Caco-2 (cell line): ENCODE results near the gene HOXC9. TPM values are rescaled to one million over a fixed set of nuclear protein-coding genes. Genes with fewer than 3 reads are reported as not detected.
A peak's percentile ranks its signal among the peaks of the same experiment; 100 is the strongest.

Experiments used
- BruUV-seq: library from RNA; stranded (reverse); fragments of 400-500 nt; replicated peaks from 2 replicates; lab custom pipeline; 2021; lab: Mats Ljungman, UMichigan
- CTCF ChIA-PET: fragments of 300-600 bp; sonication (Branson Sonifier 250); formaldehyde crosslinking; loops from one replicate; lab custom pipeline; 2022; ENCODE audit warnings: antibody characterized with exemption; lab: Charles Lee
- POLR2A ChIA-PET: fragments of 300-600 bp; sonication (Branson Sonifier 250); formaldehyde crosslinking; loops from one replicate; lab custom pipeline; 2022; ENCODE audit warnings: antibody characterized with exemption; lab: Charles Lee
- DNase-seq, 2 experiments: peaks; one replicate each; pipeline versions ENCODE4 v3.0.0 to v3.0.0-alpha.2; 2020 to 2022
- H3K27me3 ChIP-seq: replicated peaks from 2 replicates; pipeline ENCODE4 v1.6.0; 2011; ENCODE audit warnings: low read length; ENCODE audit not compliant: control insufficient read depth, insufficient read depth
- H3K36me3 ChIP-seq: 2 replicates; pipeline ENCODE4 v1.5.1; 2011; ENCODE audit warnings: low read length; ENCODE audit not compliant: control insufficient read depth, insufficient read depth
- H3K4me1 ChIP-seq: fragments of 250-450 bp; sonication (Bioruptor Pico); 2 replicates; pipeline ENCODE4 v1.5.1; 2020; ENCODE audit warnings: mild to moderate bottlenecking
- H3K4me3 ChIP-seq: 2 replicates; pipeline ENCODE4 v1.5.1; 2011; ENCODE audit warnings: low read depth, mild to moderate bottlenecking, control low read depth, low read length
- H3K9me3 ChIP-seq: fragments of 250-450 bp; sonication (Bioruptor Pico); 2 replicates; pipeline ENCODE4 v1.5.1; 2020; ENCODE audit warnings: mild to moderate bottlenecking, moderate library complexity
- H3K27ac Mint-ChIP-seq: one replicate; pipeline ENCODE4 v1.8.0; 2022; ENCODE audit warnings: mixed read lengths; ENCODE audit not compliant: unreplicated experiment
- H3K27me3 Mint-ChIP-seq: one replicate; pipeline ENCODE4 v1.8.0; 2022; ENCODE audit warnings: mixed read lengths; ENCODE audit not compliant: insufficient read depth, unreplicated experiment
- H3K36me3 Mint-ChIP-seq: one replicate; pipeline ENCODE4 v1.8.0; 2022; ENCODE audit warnings: mild to moderate bottlenecking, mixed read lengths; ENCODE audit not compliant: insufficient read depth, unreplicated experiment
- H3K4me1 Mint-ChIP-seq: one replicate; pipeline ENCODE4 v1.8.0; 2022; ENCODE audit warnings: low read depth, mixed read lengths; ENCODE audit not compliant: unreplicated experiment
- H3K4me3 Mint-ChIP-seq: one replicate; pipeline ENCODE4 v1.8.0; 2022; ENCODE audit warnings: mild to moderate bottlenecking, moderate library complexity, mixed read lengths; ENCODE audit not compliant: unreplicated experiment
- H3K9me3 Mint-ChIP-seq: one replicate; pipeline ENCODE4 v1.8.0; 2022; ENCODE audit warnings: mixed read lengths; ENCODE audit not compliant: unreplicated experiment
- intact Hi-C: fragments of 100-400 bp; cut with micrococcal nuclease; formaldehyde crosslinking; loops from one replicate; pipeline ENCODE4 v1.10.0; 2022; ENCODE audit not compliant: unreplicated experiment
- total RNA-seq: library from RNA; stranded (reverse); gene quantifications from 2 replicates; pipeline ENCODE4 v1.2.3, GENCODE V29; 2022
- TF ChIP-seq, protein P1 (sequence below), 2 experiments: fragments of 200-600 bp in 1 of 2; IDR thresholded peaks; 1 replicate in 1 of 2; 2 replicates in 1 of 2; pipeline versions ENCODE4 v1.5.1 to v1.8.0; 2011 to 2022; ENCODE audit warnings: antibody characterized with exemption in 1 of 2, control low read depth in 1 of 2, inconsistent platforms in 1 of 2, low read depth in 1 of 2, low read length in 1 of 2, mild to moderate bottlenecking in 1 of 2, moderate library complexity in 1 of 2; ENCODE audit not compliant: insufficient read depth in 1 of 2, severe bottlenecking in 1 of 2, unreplicated experiment in 1 of 2

Gene HOXC9
- total RNA-seq, 1 experiment from 2014 or later = 2.9 TPM

DNA sequence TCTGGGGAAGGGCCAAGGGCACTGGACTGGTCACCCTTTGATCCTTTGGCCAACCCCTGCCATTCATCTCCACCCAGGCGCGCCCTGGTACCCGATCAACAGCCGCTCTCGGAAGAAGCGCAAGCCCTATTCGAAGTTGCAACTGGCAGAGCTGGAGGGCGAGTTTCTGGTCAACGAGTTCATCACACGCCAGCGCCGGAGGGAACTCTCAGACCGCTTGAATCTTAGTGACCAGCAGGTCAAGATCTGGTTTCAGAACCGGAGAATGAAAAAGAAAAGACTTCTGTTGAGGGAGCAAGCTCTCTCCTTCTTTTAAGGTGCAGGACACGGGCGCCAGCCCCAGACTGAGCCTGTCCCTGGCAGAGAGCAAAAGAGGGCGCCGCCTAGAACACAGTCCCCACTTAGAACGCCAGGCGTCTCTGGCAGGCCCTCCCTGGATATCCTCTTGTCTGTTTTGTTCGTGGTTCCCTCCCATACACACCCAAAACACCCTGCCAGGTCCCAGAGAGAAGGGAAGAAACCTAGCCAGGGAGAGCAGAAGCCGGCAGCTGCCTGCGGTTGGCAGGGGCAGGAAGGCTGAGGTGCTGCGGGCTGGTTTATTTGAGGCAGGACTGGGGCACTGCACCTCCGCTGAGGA lies 43.6 kb upstream of the HOXC9 start:
- Histone ChIP-seq H3K36me3 (no peaks in the 10 kb centered on the region), H3K9me3 (no peaks in the 10 kb centered on the region), H3K4me3 (no peak overlapping the region), H3K4me1 (peaks cover 24% of the 10 kb centered on the region), H3K27me3 (no peaks in the 10 kb centered on the region)
- CTCF ChIA-PET = no interaction called here
- no peak for DNase-seq
- no TSS peak for BruUV-seq
- TF ChIP-seq, protein P1, sequence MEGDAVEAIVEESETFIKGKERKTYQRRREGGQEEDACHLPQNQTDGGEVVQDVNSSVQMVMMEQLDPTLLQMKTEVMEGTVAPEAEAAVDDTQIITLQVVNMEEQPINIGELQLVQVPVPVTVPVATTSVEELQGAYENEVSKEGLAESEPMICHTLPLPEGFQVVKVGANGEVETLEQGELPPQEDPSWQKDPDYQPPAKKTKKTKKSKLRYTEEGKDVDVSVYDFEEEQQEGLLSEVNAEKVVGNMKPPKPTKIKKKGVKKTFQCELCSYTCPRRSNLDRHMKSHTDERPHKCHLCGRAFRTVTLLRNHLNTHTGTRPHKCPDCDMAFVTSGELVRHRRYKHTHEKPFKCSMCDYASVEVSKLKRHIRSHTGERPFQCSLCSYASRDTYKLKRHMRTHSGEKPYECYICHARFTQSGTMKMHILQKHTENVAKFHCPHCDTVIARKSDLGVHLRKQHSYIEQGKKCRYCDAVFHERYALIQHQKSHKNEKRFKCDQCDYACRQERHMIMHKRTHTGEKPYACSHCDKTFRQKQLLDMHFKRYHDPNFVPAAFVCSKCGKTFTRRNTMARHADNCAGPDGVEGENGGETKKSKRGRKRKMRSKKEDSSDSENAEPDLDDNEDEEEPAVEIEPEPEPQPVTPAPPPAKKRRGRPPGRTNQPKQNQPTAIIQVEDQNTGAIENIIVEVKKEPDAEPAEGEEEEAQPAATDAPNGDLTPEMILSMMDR (IDR thresholded peaks at IDR 0.05; ENCODE audit: insufficient read depth in 1 of 2, low read depth in 1 of 2, low read length in 1 of 2, severe bottlenecking in 1 of 2, unreplicated experiment in 1 of 2) = no peak
- no peaks in the 10 kb centered on the region for H3K27me3 Mint-ChIP-seq
- H3K4me1 Mint-ChIP-seq = peaks cover 14% of the 10 kb centered on the region
- no peaks in the 10 kb centered on the region for H3K9me3 Mint-ChIP-seq
- peaks cover 9% of the 10 kb centered on the region for H3K36me3 Mint-ChIP-seq
- no peak overlapping the region for H3K27ac Mint-ChIP-seq
- peak overlapping the region; percentile 71 for H3K4me3 Mint-ChIP-seq
- POLR2A ChIA-PET = no interaction called here
- intact Hi-C loops = no loop called here

DNA sequence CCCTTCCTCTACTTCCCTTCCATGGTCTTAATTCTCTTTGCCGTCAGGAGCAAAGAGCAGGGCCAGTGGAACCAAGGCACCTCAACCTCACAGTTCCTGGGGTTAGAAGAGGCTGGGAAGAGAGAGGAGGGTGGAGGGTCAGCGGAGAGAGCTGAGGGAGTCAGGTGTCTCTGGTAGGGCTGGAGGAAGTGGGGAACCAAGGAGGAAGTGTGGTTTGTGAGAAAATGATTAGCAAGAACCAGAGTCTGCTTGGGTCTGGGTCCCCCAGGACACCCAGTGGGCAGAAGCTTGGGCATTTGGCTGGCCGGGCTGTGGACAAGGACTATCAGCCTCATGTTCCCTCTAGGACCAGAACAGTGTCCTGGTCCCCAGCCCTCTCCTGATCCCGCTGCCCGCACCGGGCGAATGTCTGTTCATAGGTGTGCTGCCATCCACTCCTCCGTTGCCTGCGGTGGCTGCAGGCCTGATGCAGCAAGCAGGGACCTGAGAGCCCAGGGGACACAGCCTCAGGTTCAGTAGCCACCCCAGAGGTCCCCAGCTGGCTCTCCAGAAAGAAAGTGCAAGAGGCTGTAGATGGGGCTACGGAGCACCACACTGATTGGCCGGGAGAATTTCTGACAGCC lies 42.9 kb upstream of the HOXC9 start:
- BruUV-seq = TSS peak; percentile 27
- no peak overlapping the region for H3K27ac Mint-ChIP-seq
- no peak overlapping the region for H3K4me3 Mint-ChIP-seq
- intact Hi-C loops = no loop called here
- TF ChIP-seq, protein P1 (IDR thresholded peaks at IDR 0.05; ENCODE audit: insufficient read depth in 1 of 2, low read depth in 1 of 2, low read length in 1 of 2, severe bottlenecking in 1 of 2, unreplicated experiment in 1 of 2) = no peak
- Histone ChIP-seq H3K36me3 (no peaks in the 10 kb centered on the region), H3K4me3 (no peak overlapping the region), H3K4me1 (peaks cover 24% of the 10 kb centered on the region), H3K9me3 (no peaks in the 10 kb centered on the region), H3K27me3 (no peaks in the 10 kb centered on the region)
- no peaks in the 10 kb centered on the region for H3K9me3 Mint-ChIP-seq
- H3K4me1 Mint-ChIP-seq = peaks cover 14% of the 10 kb centered on the region
- CTCF ChIA-PET = no interaction called here
- no peaks in the 10 kb centered on the region for H3K27me3 Mint-ChIP-seq
- DNase-seq = no peak
- POLR2A ChIA-PET = no interaction called here
- H3K36me3 Mint-ChIP-seq = peaks cover 9% of the 10 kb centered on the region

DNA sequence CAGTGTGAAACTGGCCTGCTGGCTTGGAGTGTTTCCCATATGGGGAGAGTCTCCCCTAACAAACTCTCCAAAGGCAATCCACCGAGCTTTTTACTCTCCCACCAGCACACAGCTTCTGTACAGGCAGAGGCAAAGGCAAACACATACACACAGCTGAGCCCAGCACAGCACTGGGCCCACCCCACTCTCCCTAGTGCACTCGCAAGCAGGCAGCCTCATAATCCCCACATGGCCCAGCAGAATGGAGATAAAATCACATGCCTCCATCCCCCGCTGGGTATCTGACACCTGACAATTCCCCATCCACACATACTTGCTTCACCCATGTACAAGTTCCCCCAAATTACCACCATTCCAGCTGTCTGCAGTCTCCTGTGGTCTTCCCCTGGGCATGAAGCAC lies 41.8 kb upstream of the HOXC9 start:
- peaks cover 24% of the 10 kb centered on the region for H3K4me1 ChIP-seq
- TF ChIP-seq, protein P1 (IDR thresholded peaks at IDR 0.05; ENCODE audit: insufficient read depth in 1 of 2, low read depth in 1 of 2, low read length in 1 of 2, severe bottlenecking in 1 of 2, unreplicated experiment in 1 of 2) = no peak
- H3K9me3 ChIP-seq = no peaks in the 10 kb centered on the region
- no peak overlapping the region for H3K27ac Mint-ChIP-seq
- H3K27me3 Mint-ChIP-seq = no peaks in the 10 kb centered on the region
- intact Hi-C loops = no loop called here
- POLR2A ChIA-PET = no interaction called here
- H3K9me3 Mint-ChIP-seq = no peaks in the 10 kb centered on the region
- no TSS peak for BruUV-seq
- no peak for DNase-seq
- no peak overlapping the region for H3K4me3 Mint-ChIP-seq
- no peaks in the 10 kb centered on the region for H3K27me3 ChIP-seq
- peaks cover 12% of the 10 kb centered on the region for H3K4me1 Mint-ChIP-seq
- no peaks in the 10 kb centered on the region for H3K36me3 ChIP-seq
- no peak overlapping the region for H3K4me3 ChIP-seq
- CTCF ChIA-PET = interaction anchor here (0.7 kb wide), 1 partner anchor 14 kb away, joined by 3 read pairs; no protein-coding TSS in a partner anchor
- H3K36me3 Mint-ChIP-seq = peaks cover 5% of the 10 kb centered on the region
